Measurements from ENCODE around the gene CAB39.

DNA sequence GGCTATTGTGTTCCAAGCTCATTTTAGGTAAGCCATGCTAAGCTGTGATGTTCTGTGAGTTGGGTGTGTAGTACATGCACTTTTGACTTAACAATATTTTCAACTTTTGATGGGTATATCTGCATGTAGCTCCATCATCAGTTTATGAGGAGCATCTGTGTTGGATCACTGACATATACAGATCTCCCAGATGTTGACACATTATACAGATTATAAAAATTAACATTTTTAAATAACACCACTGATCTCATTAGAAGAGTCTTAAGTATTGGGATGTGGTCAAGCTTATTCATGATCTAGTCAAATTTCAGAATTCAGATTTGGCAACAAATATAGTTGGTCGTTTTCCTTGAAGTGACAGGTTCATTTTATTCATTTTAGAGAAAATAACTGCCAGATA, 51.7 kb downstream of the CAB39 start:
- TF ChIP-seq TAF1 (IDR thresholded peaks at IDR 0.05; ENCODE audit: borderline replicate concordance, low read depth, low read length) = no peak
- TF ChIP-seq, protein P1, sequence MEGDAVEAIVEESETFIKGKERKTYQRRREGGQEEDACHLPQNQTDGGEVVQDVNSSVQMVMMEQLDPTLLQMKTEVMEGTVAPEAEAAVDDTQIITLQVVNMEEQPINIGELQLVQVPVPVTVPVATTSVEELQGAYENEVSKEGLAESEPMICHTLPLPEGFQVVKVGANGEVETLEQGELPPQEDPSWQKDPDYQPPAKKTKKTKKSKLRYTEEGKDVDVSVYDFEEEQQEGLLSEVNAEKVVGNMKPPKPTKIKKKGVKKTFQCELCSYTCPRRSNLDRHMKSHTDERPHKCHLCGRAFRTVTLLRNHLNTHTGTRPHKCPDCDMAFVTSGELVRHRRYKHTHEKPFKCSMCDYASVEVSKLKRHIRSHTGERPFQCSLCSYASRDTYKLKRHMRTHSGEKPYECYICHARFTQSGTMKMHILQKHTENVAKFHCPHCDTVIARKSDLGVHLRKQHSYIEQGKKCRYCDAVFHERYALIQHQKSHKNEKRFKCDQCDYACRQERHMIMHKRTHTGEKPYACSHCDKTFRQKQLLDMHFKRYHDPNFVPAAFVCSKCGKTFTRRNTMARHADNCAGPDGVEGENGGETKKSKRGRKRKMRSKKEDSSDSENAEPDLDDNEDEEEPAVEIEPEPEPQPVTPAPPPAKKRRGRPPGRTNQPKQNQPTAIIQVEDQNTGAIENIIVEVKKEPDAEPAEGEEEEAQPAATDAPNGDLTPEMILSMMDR (IDR thresholded peaks at IDR 0.05) = no peak
- TF ChIP-seq SIN3A (IDR thresholded peaks at IDR 0.05; ENCODE audit: borderline replicate concordance, low read depth, low read length) = no peak
- TF ChIP-seq, protein P2, sequence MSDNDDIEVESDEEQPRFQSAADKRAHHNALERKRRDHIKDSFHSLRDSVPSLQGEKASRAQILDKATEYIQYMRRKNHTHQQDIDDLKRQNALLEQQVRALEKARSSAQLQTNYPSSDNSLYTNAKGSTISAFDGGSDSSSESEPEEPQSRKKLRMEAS (IDR thresholded peaks at IDR 0.05; ENCODE audit: low read depth) = no peak
- TF ChIP-seq POLR2AphosphoS5 (IDR thresholded peaks at IDR 0.05; ENCODE audit: low read depth, low read length) = no peak
- TF ChIP-seq, protein P3, sequence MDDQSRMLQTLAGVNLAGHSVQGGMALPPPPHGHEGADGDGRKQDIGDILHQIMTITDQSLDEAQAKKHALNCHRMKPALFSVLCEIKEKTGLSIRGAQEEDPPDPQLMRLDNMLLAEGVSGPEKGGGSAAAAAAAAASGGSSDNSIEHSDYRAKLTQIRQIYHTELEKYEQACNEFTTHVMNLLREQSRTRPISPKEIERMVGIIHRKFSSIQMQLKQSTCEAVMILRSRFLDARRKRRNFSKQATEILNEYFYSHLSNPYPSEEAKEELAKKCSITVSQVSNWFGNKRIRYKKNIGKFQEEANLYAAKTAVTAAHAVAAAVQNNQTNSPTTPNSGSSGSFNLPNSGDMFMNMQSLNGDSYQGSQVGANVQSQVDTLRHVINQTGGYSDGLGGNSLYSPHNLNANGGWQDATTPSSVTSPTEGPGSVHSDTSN (IDR thresholded peaks at IDR 0.05) = no peak
- no peak for TF ChIP-seq EZH2phosphoT487 (IDR thresholded peaks at IDR 0.05; ENCODE audit: borderline replicate concordance, low read depth)
- no peak for TF ChIP-seq ELF1 (IDR thresholded peaks at IDR 0.05)

All from SK-N-SH (cell line).